Measurements from ENCODE around the gene CD247. TPM values are rescaled to one million over a fixed set of nuclear protein-coding genes. Genes with fewer than 3 reads are reported as not detected.

CD247 gene
- total RNA-seq, 4 donors from 2014 or later: 0.26 to 2.0 (median 0.52) TPM; not detected in 1

- H3K36me3 ChIP-seq: no peaks in the 10 kb centered on the region
- peaks cover 0 to 11% (median 0%) of the 10 kb centered on the region in 4 donors for H3K27me3 ChIP-seq
- DNase-seq (ENCODE audit: extremely low spot score): no peak
- no peaks in the 10 kb centered on the region for H3K4me1 ChIP-seq
- no peak overlapping the region for H3K4me3 ChIP-seq
- no peak overlapping the region for H3K27ac ChIP-seq (replicated peaks in 1 of 4)
- no peaks in the 10 kb centered on the region for H3K9me3 ChIP-seq
- intact Hi-C loops (cut with DNase I): no loop called here
- TF ChIP-seq, protein P1, sequence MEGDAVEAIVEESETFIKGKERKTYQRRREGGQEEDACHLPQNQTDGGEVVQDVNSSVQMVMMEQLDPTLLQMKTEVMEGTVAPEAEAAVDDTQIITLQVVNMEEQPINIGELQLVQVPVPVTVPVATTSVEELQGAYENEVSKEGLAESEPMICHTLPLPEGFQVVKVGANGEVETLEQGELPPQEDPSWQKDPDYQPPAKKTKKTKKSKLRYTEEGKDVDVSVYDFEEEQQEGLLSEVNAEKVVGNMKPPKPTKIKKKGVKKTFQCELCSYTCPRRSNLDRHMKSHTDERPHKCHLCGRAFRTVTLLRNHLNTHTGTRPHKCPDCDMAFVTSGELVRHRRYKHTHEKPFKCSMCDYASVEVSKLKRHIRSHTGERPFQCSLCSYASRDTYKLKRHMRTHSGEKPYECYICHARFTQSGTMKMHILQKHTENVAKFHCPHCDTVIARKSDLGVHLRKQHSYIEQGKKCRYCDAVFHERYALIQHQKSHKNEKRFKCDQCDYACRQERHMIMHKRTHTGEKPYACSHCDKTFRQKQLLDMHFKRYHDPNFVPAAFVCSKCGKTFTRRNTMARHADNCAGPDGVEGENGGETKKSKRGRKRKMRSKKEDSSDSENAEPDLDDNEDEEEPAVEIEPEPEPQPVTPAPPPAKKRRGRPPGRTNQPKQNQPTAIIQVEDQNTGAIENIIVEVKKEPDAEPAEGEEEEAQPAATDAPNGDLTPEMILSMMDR (IDR thresholded peaks at IDR 0.05): no peak
- TF ChIP-seq POLR2A (IDR thresholded peaks at IDR 0.05; ENCODE audit: low read depth) (no peak), POLR2AphosphoS5 (IDR thresholded peaks at IDR 0.05) (no peak), EP300 (IDR thresholded peaks at IDR 0.05) (no peak)
- 67% methylated on average over 14 of the region's 14 CpGs for WGBS
Measured at GRCh38 chr1:167488786-167489185, 29.5 kb downstream of the CD247 start.

- Histone ChIP-seq H3K4me3 (no peak overlapping the region), H3K27ac (replicated peaks in 1 of 4) (no peak overlapping the region), H3K9me3 (no peaks in the 10 kb centered on the region), H3K27me3 (peaks cover 0 to 2% (median 0%) of the 10 kb centered on the region in 4 donors), H3K4me1 (no peaks in the 10 kb centered on the region), H3K36me3 (no peaks in the 10 kb centered on the region)
- intact Hi-C loops (cut with DNase I): no loop called here
- WGBS: 95% methylated on average over 3 of the region's 3 CpGs
- TF ChIP-seq, protein P1 (IDR thresholded peaks at IDR 0.05): no peak
- no peak for TF ChIP-seq POLR2A (IDR thresholded peaks at IDR 0.05; ENCODE audit: low read depth)
- no peak for TF ChIP-seq POLR2AphosphoS5 (IDR thresholded peaks at IDR 0.05)
- no peak for TF ChIP-seq EP300 (IDR thresholded peaks at IDR 0.05)
- DNase-seq (ENCODE audit: extremely low spot score): no peak
Measured at GRCh38 chr1:167487614-167488013, 30.7 kb downstream of the CD247 start.

- TF ChIP-seq, protein P1 (IDR thresholded peaks at IDR 0.05): no peak
- TF ChIP-seq POLR2A (IDR thresholded peaks at IDR 0.05; ENCODE audit: low read depth) (no peak), POLR2AphosphoS5 (IDR thresholded peaks at IDR 0.05) (no peak), EP300 (IDR thresholded peaks at IDR 0.05) (no peak)
- Histone ChIP-seq H3K36me3 (no peaks in the 10 kb centered on the region), H3K4me3 (no peak overlapping the region), H3K9me3 (no peaks in the 10 kb centered on the region), H3K27ac (replicated peaks in 1 of 4) (no peak overlapping the region), H3K27me3 (no peaks in the 10 kb centered on the region), H3K4me1 (no peaks in the 10 kb centered on the region)
- WGBS: 81% methylated on average over 15 of the region's 15 CpGs
- no peak for DNase-seq (ENCODE audit: extremely low spot score)
- intact Hi-C loops (cut with DNase I): no loop called here
Measured at GRCh38 chr1:167486090-167486824, 32.1 kb downstream of the CD247 start.

GRCh38 chr1:167484726-167485502 is 33.4 kb downstream of the CD247 start:
- Histone ChIP-seq H3K4me3 (no peak overlapping the region), H3K4me1 (no peaks in the 10 kb centered on the region), H3K27ac (replicated peaks in 1 of 4) (no peak overlapping the region), H3K36me3 (no peaks in the 10 kb centered on the region), H3K27me3 (no peaks in the 10 kb centered on the region), H3K9me3 (no peaks in the 10 kb centered on the region)
- TF ChIP-seq POLR2AphosphoS5 (IDR thresholded peaks at IDR 0.05) (no peak), EP300 (IDR thresholded peaks at IDR 0.05) (no peak), POLR2A (IDR thresholded peaks at IDR 0.05; ENCODE audit: low read depth) (no peak)
- TF ChIP-seq, protein P1 (IDR thresholded peaks at IDR 0.05): no peak
- intact Hi-C loops (cut with DNase I): no loop called here
- DNase-seq (ENCODE audit: extremely low spot score): no peak
- 95% methylated on average over 12 of the region's 12 CpGs for WGBS
